Stomach smooth muscle (tissue), 2 donors: ENCODE results near the gene C18orf63.

Experiments
- H3K27ac ChIP-seq: one replicate; pipeline ENCODE4 v1.7.0; 2013; ENCODE audit warnings: mild to moderate bottlenecking, low read length, inconsistent platforms
- H3K27me3 ChIP-seq, 2 donors: one replicate each; pipeline ENCODE4 v1.7.0; 2013; ENCODE audit warnings: low read length in 2 of 2; ENCODE audit not compliant: insufficient read depth in 2 of 2, control insufficient read depth in 1 of 2
- H3K36me3 ChIP-seq, 2 donors: one replicate each; pipeline ENCODE4 v1.7.0; 2013; ENCODE audit warnings: low read length in 2 of 2; ENCODE audit not compliant: control insufficient read depth in 2 of 2, insufficient read depth in 2 of 2
- H3K4me1 ChIP-seq: one replicate; pipeline ENCODE4 v1.7.0; 2013; ENCODE audit warnings: low read length; ENCODE audit not compliant: control insufficient read depth, insufficient read depth
- H3K4me3 ChIP-seq, 2 donors: one replicate each; pipeline ENCODE4 v1.7.0; 2013; ENCODE audit warnings: low read length in 2 of 2
- H3K9ac ChIP-seq, 2 donors: one replicate each; pipeline ENCODE4 v1.7.0; 2013; ENCODE audit warnings: low read length in 2 of 2, mild to moderate bottlenecking in 1 of 2
- H3K9me3 ChIP-seq, 2 donors: one replicate each; pipeline ENCODE4 v1.7.0; 2013; ENCODE audit warnings: low read length in 2 of 2; ENCODE audit not compliant: control insufficient read depth in 2 of 2
- donor health status: healthy.
- donor health status: Pancreatic carcinoma.

Gene C18orf63

GRCh38 chr18:74315464-74316256 lies at the start of gene C18orf63:
Gene C18orf63, plus strand, starts transcription at chr18:74315839. Its CDS starts 2,027 bp downstream, at chr18:74317866.
- Histone ChIP-seq H3K9ac (no peak within 1 kb of the TSS), H3K4me3 (no peak within 1 kb of the TSS), H3K9me3 (no peaks in the 10 kb centered on the region), H3K4me1 (peaks cover 6% of the 10 kb centered on the region), H3K36me3 (no peaks in the 10 kb centered on the region), H3K27me3 (peaks cover 0 to 2% of the 10 kb centered on the region in 2 donors), H3K27ac (no peak within 1 kb of the TSS)

DNA sequence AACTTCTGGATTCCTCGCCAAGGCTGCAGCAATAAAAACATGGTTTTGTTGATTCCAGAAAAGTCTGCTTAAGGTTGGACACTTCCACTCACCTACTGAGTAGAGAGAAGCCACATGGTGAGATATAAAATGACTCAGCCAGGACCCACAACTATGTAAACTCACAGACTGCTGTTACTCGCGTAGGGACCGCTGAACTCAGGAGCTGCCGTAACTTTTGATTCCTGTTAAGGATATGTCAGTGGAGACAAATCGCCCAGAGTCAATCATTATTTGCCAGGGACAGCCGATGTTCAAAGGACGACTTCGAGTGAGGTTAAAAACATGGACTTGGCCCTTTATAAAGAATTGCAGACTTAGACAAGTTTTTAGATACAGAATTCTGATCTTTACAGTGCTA lies 49.5 kb upstream of the C18orf63 start:
- no peak overlapping the region for H3K27ac ChIP-seq

GRCh38 chr18:74268175-74268574 lies 47.5 kb upstream of the C18orf63 start:
- no peaks in the 10 kb centered on the region for H3K27me3 ChIP-seq
- no peak overlapping the region for H3K9ac ChIP-seq
- H3K4me3 ChIP-seq, result no peak overlapping the region
- H3K9me3 ChIP-seq, result no peaks in the 10 kb centered on the region
- peaks cover 4 to 7% of the 10 kb centered on the region in 2 donors for H3K36me3 ChIP-seq
- H3K4me1 ChIP-seq, result peaks cover 4% of the 10 kb centered on the region
- H3K27ac ChIP-seq, result no peak overlapping the region

More for the DNA sequence above, 49.5 kb upstream of the C18orf63 start:
- Histone ChIP-seq H3K27me3 (no peaks in the 10 kb centered on the region), H3K36me3 (peaks cover 12 to 13% of the 10 kb centered on the region in 2 donors), H3K4me1 (peaks cover 3% of the 10 kb centered on the region), H3K4me3 (no peak overlapping the region), H3K9me3 (no peaks in the 10 kb centered on the region), H3K9ac (no peak overlapping the region)

GRCh38 chr18:74268933-74269620 lies 46.6 kb upstream of the C18orf63 start:
- Histone ChIP-seq H3K27ac (no peak overlapping the region), H3K9ac (no peak overlapping the region)

DNA sequence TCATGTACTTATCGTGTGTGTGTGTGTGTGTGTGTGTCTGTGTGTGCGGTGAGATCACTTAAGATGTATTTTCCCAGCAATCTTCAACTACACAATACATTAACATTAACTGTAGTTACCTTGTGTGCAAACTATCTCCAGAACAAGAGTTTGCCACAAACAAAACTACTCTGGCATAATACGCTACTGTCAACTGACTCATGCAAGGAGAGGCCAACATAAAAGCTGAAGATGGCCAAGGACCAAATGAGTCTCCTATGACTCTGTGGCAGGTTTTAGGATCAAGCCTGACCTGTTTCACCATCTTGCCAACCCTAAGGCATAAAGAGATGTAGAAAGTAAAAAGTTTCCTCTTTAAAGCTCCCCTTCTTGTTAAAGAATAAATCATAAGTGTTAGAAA lies 44.0 kb upstream of the C18orf63 start:
- peaks cover 5% of the 10 kb centered on the region for H3K4me1 ChIP-seq
- no peak overlapping the region for H3K9ac ChIP-seq
- no peaks in the 10 kb centered on the region for H3K9me3 ChIP-seq
- H3K27me3 ChIP-seq, result no peaks in the 10 kb centered on the region
- peaks cover 0 to 2% of the 10 kb centered on the region in 2 donors for H3K36me3 ChIP-seq
- H3K27ac ChIP-seq, result no peak overlapping the region
- H3K4me3 ChIP-seq, result no peak overlapping the region

More at GRCh38 chr18:74268933-74269620, 46.6 kb upstream of the C18orf63 start:
- Histone ChIP-seq H3K4me1 (peaks cover 5% of the 10 kb centered on the region), H3K4me3 (no peak overlapping the region), H3K9me3 (no peaks in the 10 kb centered on the region), H3K27me3 (no peaks in the 10 kb centered on the region), H3K36me3 (peaks cover 4 to 7% of the 10 kb centered on the region in 2 donors)

DNA sequence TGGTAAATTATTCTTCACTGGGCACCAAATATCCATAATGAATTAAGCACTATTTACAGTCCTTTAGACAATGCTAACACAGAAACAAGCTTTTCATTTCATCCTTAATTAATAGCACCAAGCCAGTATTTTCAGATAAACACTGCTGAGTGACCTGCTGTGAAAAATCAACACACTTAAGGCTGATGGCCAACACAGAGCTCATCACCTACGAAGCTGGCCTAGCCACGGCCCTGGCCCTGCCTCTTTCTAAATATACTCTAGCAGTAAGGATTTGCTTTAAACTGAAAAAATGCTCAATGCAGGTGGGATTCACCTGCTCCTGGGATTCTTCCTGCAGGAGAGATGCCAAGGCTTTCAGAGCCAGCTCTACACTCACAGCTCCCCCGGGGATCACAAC lies 42.2 kb upstream of the C18orf63 start:
- Histone ChIP-seq H3K27me3 (no peaks in the 10 kb centered on the region), H3K9ac (no peak overlapping the region), H3K4me1 (peaks cover 5% of the 10 kb centered on the region), H3K27ac (no peak overlapping the region), H3K9me3 (no peaks in the 10 kb centered on the region), H3K4me3 (no peak overlapping the region), H3K36me3 (peaks cover 0 to 6% of the 10 kb centered on the region in 2 donors)

DNA sequence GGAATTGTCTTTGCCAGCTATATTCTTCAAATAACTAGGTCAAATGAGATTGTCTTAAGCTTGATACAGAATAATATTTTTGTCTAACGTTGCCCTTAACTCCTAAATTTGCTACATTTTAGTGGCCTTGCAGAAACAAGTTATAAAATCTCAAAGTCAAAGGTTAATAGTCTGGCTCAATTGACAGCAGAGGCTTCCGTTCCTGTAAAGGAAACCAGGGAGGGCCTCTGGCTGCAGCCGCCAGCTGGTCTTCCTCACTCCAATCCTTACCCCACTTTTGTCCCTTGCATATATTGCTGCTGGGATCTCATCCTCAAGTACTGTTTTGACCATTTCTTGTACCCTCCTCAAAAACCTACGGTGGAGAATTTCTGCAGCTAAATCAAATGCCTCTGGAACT lies 40.9 kb upstream of the C18orf63 start:
- Histone ChIP-seq H3K4me3 (no peak overlapping the region), H3K36me3 (peaks cover 0 to 6% of the 10 kb centered on the region in 2 donors), H3K9ac (no peak overlapping the region), H3K27me3 (no peaks in the 10 kb centered on the region), H3K4me1 (peaks cover 2% of the 10 kb centered on the region), H3K9me3 (no peaks in the 10 kb centered on the region), H3K27ac (no peak overlapping the region)

- Histone ChIP-seq H3K4me1 (peaks cover 2% of the 10 kb centered on the region), H3K4me3 (no peak overlapping the region), H3K36me3 (peaks cover 0 to 6% of the 10 kb centered on the region in 2 donors), H3K27ac (no peak overlapping the region), H3K9ac (no peak overlapping the region), H3K9me3 (no peaks in the 10 kb centered on the region), H3K27me3 (no peaks in the 10 kb centered on the region)
Observed at GRCh38 chr18:74275736-74276135, 39.9 kb upstream of the C18orf63 start.

- no peaks in the 10 kb centered on the region for H3K27me3 ChIP-seq
- H3K4me3 ChIP-seq, result no peak overlapping the region
- no peak overlapping the region for H3K9ac ChIP-seq
- H3K9me3 ChIP-seq, result no peaks in the 10 kb centered on the region
- H3K4me1 ChIP-seq, result peaks cover 8% of the 10 kb centered on the region
- no peak overlapping the region for H3K27ac ChIP-seq
- H3K36me3 ChIP-seq, result peaks cover 0 to 6% of the 10 kb centered on the region in 2 donors
Observed at GRCh38 chr18:74276609-74277008, 39.0 kb upstream of the C18orf63 start.

GRCh38 chr18:74277296-74277695 lies 38.3 kb upstream of the C18orf63 start:
- Histone ChIP-seq H3K9me3 (no peaks in the 10 kb centered on the region), H3K4me1 (peaks cover 14% of the 10 kb centered on the region), H3K36me3 (peaks cover 0 to 6% of the 10 kb centered on the region in 2 donors), H3K9ac (no peak overlapping the region), H3K27me3 (no peaks in the 10 kb centered on the region), H3K4me3 (no peak overlapping the region), H3K27ac (no peak overlapping the region)

DNA sequence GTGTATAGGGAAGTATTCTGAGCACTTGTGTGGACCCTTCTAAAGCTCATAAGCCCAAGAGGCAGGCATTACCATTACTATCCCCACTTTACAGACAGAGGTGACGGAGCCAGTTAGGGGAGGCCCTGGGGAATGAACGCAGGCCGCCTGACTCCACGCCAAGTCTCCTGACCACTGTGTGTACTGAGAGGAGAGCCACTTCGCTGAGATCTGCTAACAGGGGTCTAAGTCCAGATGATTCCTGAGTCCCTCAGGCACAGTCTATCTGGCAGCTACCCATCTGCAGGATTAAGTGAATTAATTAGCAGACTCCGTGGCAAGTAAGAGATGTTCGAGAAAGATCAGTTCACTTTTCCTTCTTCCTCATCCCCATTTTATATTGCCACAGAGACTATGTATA lies 37.6 kb upstream of the C18orf63 start:
- Histone ChIP-seq H3K4me1 (peaks cover 21% of the 10 kb centered on the region), H3K9me3 (no peaks in the 10 kb centered on the region), H3K36me3 (peaks cover 0 to 6% of the 10 kb centered on the region in 2 donors), H3K27me3 (no peaks in the 10 kb centered on the region), H3K4me3 (no peak overlapping the region), H3K27ac (no peak overlapping the region), H3K9ac (no peak overlapping the region)
